Frontal cortex (tissue), 4 donors: ENCODE results near the gene LGALS3. TPM values are rescaled to one million over a fixed set of nuclear protein-coding genes. Genes with fewer than 3 reads are reported as not detected.
A peak's percentile ranks its signal among the peaks of the same experiment; 100 is the strongest.

ENCODE experiments used
- DNase-seq, 2 donors: peaks; one replicate each; pipeline ENCODE4 v3.0.0; 2012; ENCODE audit warnings: low spot score in 2 of 2
- FAIRE-seq: peaks from 2 replicates; lab custom pipeline; 2012; peaks lifted over from hg19 to GRCh38; lab: Jason Lieb, UNC
- total RNA-seq: library from RNA; depleted of rRNA; stranded (reverse); fragments of >200 nt; gene quantifications from one replicate; pipeline ENCODE4 v1.2.3, GENCODE V29; 2014
- donor health status: control.
- donor health status: control.
- donor health status: control.

LGALS3 gene
- total RNA-seq, 1 donor from 2014 or later = 10.6 TPM

- DNase-seq = no peak
- no peak for FAIRE-seq
Measured at GRCh38 chr14:55128386-55129085, 516 bp upstream of the LGALS3 start.

GRCh38 chr14:55129428-55130195 is 560 bp downstream of the LGALS3 start:
- peak in 1 of 2 donors; percentile 40 for DNase-seq
- no peak for FAIRE-seq

GRCh38 chr14:55130196-55130550 is 1.1 kb downstream of the LGALS3 start:
- no peak for DNase-seq

GRCh38 chr14:55131370-55132137 is 2.5 kb downstream of the LGALS3 start:
- no peak for DNase-seq
- no peak for FAIRE-seq

More at GRCh38 chr14:55130196-55130550, 1.1 kb downstream of the LGALS3 start:
- FAIRE-seq = no peak

GRCh38 chr14:55133416-55133815 is 4.4 kb downstream of the LGALS3 start:
- FAIRE-seq (no peak), DNase-seq (no peak)

- no peak for FAIRE-seq
Measured at GRCh38 chr14:55136241-55136640, 7.2 kb downstream of the LGALS3 start.

GRCh38 chr14:55136885-55137786 is 8.1 kb downstream of the LGALS3 start:
- DNase-seq = peak in 1 of 2 donors; percentile 58

More at GRCh38 chr14:55136241-55136640, 7.2 kb downstream of the LGALS3 start:
- no peak for DNase-seq

GRCh38 chr14:55138091-55138490 is 9.0 kb downstream of the LGALS3 start:
- FAIRE-seq (no peak), DNase-seq (no peak)

More at GRCh38 chr14:55136885-55137786, 8.1 kb downstream of the LGALS3 start:
- no peak for FAIRE-seq

- DNase-seq (no peak), FAIRE-seq (no peak)
Measured at GRCh38 chr14:55139141-55139540, 10.1 kb downstream of the LGALS3 start.

GRCh38 chr14:55139696-55140509 is 10.9 kb downstream of the LGALS3 start:
- no peak for FAIRE-seq
- no peak for DNase-seq

- no peak for FAIRE-seq
- DNase-seq = no peak
Measured at GRCh38 chr14:55141825-55142224, 12.8 kb downstream of the LGALS3 start.

GRCh38 chr14:55142466-55142865 is 13.4 kb downstream of the LGALS3 start:
- no peak for FAIRE-seq
- no peak for DNase-seq

- no peak for FAIRE-seq
- DNase-seq = no peak
Measured at GRCh38 chr14:55146425-55146824, 17.4 kb downstream of the LGALS3 start.

GRCh38 chr14:55151601-55152000 is 22.5 kb downstream of the LGALS3 start:
- FAIRE-seq (no peak), DNase-seq (no peak)

- no peak for DNase-seq
- no peak for FAIRE-seq
Measured at GRCh38 chr14:55152052-55152753, 23.2 kb downstream of the LGALS3 start.

GRCh38 chr14:55153951-55154350 is 24.9 kb downstream of the LGALS3 start:
- no peak for DNase-seq
- FAIRE-seq = no peak

GRCh38 chr14:55157080-55157479 is 28.0 kb downstream of the LGALS3 start:
- FAIRE-seq (no peak), DNase-seq (no peak)

- no peak for FAIRE-seq
- no peak for DNase-seq
Measured at GRCh38 chr14:55158412-55158811, 29.4 kb downstream of the LGALS3 start.
